Measurements from ENCODE around the gene PLEKHA1.

PLEKHA1 gene

GRCh38 chr10:122427280-122427679, 52.8 kb downstream of the PLEKHA1 start:
- TF ChIP-seq SP1 (IDR thresholded peaks at IDR 0.05): no peak
- no peak for TF ChIP-seq PKNOX1 (IDR thresholded peaks at IDR 0.05)
- TF ChIP-seq ARNT (IDR thresholded peaks at IDR 0.05): no peak
- no peak for TF ChIP-seq ELF4 (IDR thresholded peaks at IDR 0.05)
- ChIA-PET CTCF (no interaction called here), POLR2A (no interaction called here)
- DNase-seq (ENCODE audit: extremely low spot score): no peak

DNA sequence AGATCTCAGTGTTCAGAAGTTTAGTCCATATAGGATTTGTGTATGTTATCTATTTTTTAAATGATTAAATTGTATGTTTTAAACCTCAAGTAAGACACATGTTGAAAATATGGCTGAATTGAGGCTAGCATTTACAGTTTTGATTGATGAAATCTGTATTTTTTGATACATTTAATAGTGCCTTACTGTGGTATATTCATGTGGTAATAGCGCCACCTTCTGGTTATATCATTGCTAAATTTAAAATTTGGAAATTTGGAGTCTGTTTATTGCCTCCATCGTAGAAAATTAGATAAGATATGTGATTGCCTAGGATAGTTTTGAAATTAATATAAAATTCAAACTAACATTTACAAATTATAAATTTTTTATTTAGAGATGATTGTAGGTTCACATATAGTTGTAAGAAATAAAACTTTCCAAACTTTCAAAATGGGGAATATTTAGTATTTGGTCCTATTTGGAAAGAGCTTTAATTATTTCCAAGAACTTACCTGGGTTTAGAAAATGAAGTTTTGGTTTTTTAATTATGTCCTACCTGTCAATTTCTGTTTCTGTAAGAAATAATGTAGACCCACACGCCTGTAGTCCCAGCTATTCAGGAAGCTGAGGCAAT, 60.8 kb downstream of the PLEKHA1 start:
- ChIA-PET POLR2A (no interaction called here), CTCF (interaction anchor here (0.5 to 4.6 kb wide), 15 partner anchors 11 to 387 kb away, joined by 3 to 38 read pairs (median 4); no protein-coding TSS in a partner anchor)
- no peak for TF ChIP-seq FOXK2 (IDR thresholded peaks at IDR 0.05)
- TF ChIP-seq ARNT (IDR thresholded peaks at IDR 0.05): no peak
- TF ChIP-seq FOXM1 (IDR thresholded peaks at IDR 0.05; ENCODE audit: borderline replicate concordance): no peak
- no peak for TF ChIP-seq FOXA1 (IDR thresholded peaks at IDR 0.05)
- no peak for TF ChIP-seq NFRKB (IDR thresholded peaks at IDR 0.05)
- TF ChIP-seq TARDBP (IDR thresholded peaks at IDR 0.05): no peak
- TF ChIP-seq LEF1 (IDR thresholded peaks at IDR 0.05; ENCODE audit: borderline replicate concordance): no peak
- TF ChIP-seq SUZ12 (IDR thresholded peaks at IDR 0.05): no peak
- no peak for TF ChIP-seq SP1 (IDR thresholded peaks at IDR 0.05)
- TF ChIP-seq ZNF384 (IDR thresholded peaks at IDR 0.05): no peak
- TF ChIP-seq PKNOX1 (IDR thresholded peaks at IDR 0.05): no peak
- no peak for TF ChIP-seq CTBP1 (IDR thresholded peaks at IDR 0.05; ENCODE audit: borderline replicate concordance)
- DNase-seq (ENCODE audit: extremely low spot score): no peak

GRCh38 chr10:122441961-122442360, 67.5 kb downstream of the PLEKHA1 start:
- CTCF ChIA-PET: interaction anchor here (1.3 kb wide), 1 partner anchor 143 kb away, joined by 4 read pairs; no protein-coding TSS in a partner anchor

GRCh38 chr10:122445469-122445868, 71.0 kb downstream of the PLEKHA1 start:
- TF ChIP-seq SP1 (IDR thresholded peaks at IDR 0.05) (no peak), BHLHE40 (IDR thresholded peaks at IDR 0.05; ENCODE audit: borderline replicate concordance) (no peak), PKNOX1 (IDR thresholded peaks at IDR 0.05) (no peak), FOXA1 (IDR thresholded peaks at IDR 0.05) (no peak), LEF1 (IDR thresholded peaks at IDR 0.05; ENCODE audit: borderline replicate concordance) (no peak)
- no peak for DNase-seq (ENCODE audit: extremely low spot score)
- CTCF ChIA-PET: no interaction called here
- POLR2A ChIA-PET: no interaction called here

More at GRCh38 chr10:122441961-122442360, 67.5 kb downstream of the PLEKHA1 start:
- DNase-seq (ENCODE audit: extremely low spot score): no peak
- POLR2A ChIA-PET: no interaction called here
- TF ChIP-seq FOXM1 (IDR thresholded peaks at IDR 0.05; ENCODE audit: borderline replicate concordance) (no peak), FOXK2 (IDR thresholded peaks at IDR 0.05) (no peak), ELF4 (IDR thresholded peaks at IDR 0.05) (no peak), CTBP1 (IDR thresholded peaks at IDR 0.05; ENCODE audit: borderline replicate concordance) (no peak), LEF1 (IDR thresholded peaks at IDR 0.05; ENCODE audit: borderline replicate concordance) (no peak), TARDBP (IDR thresholded peaks at IDR 0.05) (no peak), FOXA1 (IDR thresholded peaks at IDR 0.05) (no peak), NFRKB (IDR thresholded peaks at IDR 0.05) (no peak), HDGF (IDR thresholded peaks at IDR 0.05; ENCODE audit: borderline replicate concordance) (no peak), BHLHE40 (IDR thresholded peaks at IDR 0.05; ENCODE audit: borderline replicate concordance) (no peak), PKNOX1 (IDR thresholded peaks at IDR 0.05) (no peak), SP1 (IDR thresholded peaks at IDR 0.05) (no peak), ARNT (IDR thresholded peaks at IDR 0.05) (no peak), L3MBTL2 (conservative IDR thresholded peaks at IDR 0.05) (no peak), ZNF384 (IDR thresholded peaks at IDR 0.05) (no peak), SUZ12 (IDR thresholded peaks at IDR 0.05) (no peak)

DNA sequence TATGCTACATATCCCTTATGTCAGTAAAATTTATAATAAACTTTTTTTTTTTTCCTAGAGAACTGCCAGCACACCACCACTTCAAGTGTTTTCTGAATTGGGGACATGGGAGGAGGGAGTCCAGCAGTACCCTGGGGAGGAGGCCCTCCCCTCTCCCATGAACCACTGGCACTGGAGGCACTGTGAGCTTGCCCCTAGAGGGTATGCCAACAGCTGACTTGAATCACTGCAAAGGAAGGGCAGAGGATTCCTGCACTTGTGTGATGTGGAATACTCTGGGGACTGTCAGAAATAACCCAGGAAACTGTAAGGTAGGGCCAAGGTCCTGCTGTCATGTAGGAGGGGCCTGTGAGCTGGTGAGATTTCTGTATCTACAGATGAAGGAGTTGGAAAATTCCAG, 71.4 kb downstream of the PLEKHA1 start:
- CTCF ChIA-PET: interaction anchor here (1.7 kb wide), 1 partner anchor 11 kb away, joined by 5 read pairs; no protein-coding TSS in a partner anchor
- TF ChIP-seq FOXK2 (IDR thresholded peaks at IDR 0.05) (no peak), HDGF (IDR thresholded peaks at IDR 0.05; ENCODE audit: borderline replicate concordance) (no peak), PKNOX1 (IDR thresholded peaks at IDR 0.05) (no peak)
- no peak for DNase-seq (ENCODE audit: extremely low spot score)
- POLR2A ChIA-PET: no interaction called here
